ENCODE measurements around the gene FOXP1.

FOXP1 gene

DNA sequence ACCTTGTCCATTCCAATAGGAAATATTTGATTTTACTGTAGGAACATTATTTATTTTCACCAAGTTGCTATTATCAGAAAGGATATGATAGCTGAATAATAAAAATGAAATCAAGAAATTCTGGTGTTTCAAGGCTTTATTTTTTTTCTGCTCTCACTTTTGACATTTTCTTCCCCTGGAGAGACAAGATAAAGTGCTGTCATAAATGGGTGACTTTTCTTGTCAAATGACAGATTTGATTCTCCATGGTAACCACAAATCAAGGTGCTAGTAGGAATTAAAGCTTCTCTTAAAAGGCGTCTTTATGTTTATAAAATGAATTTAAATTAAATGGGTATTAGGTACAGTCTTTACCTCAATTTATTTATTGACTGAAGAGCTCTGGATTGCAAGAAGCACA, 124.6 kb downstream of the FOXP1 start:
- DNase-seq (ENCODE audit: low read depth, low spot score) = no peak
- H3K4me3 ChIP-seq (ENCODE audit: low read depth, low read length) = no peak overlapping the region
- in situ Hi-C loops (cut with HindIII; ENCODE audit: low sequenced_read_pairs) = no loop called here
- TF ChIP-seq, protein P1, sequence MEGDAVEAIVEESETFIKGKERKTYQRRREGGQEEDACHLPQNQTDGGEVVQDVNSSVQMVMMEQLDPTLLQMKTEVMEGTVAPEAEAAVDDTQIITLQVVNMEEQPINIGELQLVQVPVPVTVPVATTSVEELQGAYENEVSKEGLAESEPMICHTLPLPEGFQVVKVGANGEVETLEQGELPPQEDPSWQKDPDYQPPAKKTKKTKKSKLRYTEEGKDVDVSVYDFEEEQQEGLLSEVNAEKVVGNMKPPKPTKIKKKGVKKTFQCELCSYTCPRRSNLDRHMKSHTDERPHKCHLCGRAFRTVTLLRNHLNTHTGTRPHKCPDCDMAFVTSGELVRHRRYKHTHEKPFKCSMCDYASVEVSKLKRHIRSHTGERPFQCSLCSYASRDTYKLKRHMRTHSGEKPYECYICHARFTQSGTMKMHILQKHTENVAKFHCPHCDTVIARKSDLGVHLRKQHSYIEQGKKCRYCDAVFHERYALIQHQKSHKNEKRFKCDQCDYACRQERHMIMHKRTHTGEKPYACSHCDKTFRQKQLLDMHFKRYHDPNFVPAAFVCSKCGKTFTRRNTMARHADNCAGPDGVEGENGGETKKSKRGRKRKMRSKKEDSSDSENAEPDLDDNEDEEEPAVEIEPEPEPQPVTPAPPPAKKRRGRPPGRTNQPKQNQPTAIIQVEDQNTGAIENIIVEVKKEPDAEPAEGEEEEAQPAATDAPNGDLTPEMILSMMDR (IDR thresholded peaks at IDR 0.05; ENCODE audit: low read depth, low read length) = no peak

DNA sequence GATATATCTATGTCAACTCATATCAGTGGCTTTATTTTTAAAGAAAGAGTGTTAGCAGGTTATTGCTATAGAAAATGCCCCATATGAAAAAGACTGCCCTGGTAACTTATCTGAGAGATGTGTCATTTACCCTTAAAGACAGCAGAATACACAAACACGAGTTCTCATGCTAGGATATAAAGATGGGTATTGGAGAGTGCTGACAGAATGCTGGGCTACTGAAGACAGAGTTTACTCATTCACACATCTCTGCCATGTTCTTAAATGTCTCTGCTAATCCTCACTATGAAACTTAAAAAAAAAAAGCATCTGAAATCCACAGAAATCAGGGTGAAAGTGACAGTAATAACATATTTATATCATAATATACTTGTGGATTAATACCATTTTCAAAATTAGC, 126.7 kb downstream of the FOXP1 start:
- in situ Hi-C loops (cut with HindIII; ENCODE audit: low sequenced_read_pairs) = no loop called here
- H3K4me3 ChIP-seq (ENCODE audit: low read depth, low read length) = no peak overlapping the region
- no peak for DNase-seq (ENCODE audit: low read depth, low spot score)
- TF ChIP-seq, protein P1 (IDR thresholded peaks at IDR 0.05; ENCODE audit: low read depth, low read length) = no peak

- H3K4me3 ChIP-seq (ENCODE audit: low read depth, low read length) = no peak overlapping the region
Observed at GRCh38 chr3:71456156-71456555, 127.4 kb downstream of the FOXP1 start.

GRCh38 chr3:71454512-71455403, 128.8 kb downstream of the FOXP1 start:
- H3K4me3 ChIP-seq (ENCODE audit: low read depth, low read length) = no peak overlapping the region
- TF ChIP-seq, protein P1 (IDR thresholded peaks at IDR 0.05; ENCODE audit: low read depth, low read length) = no peak
- DNase-seq (ENCODE audit: low read depth, low spot score) = no peak
- in situ Hi-C loops (cut with HindIII; ENCODE audit: low sequenced_read_pairs) = no loop called here

More at GRCh38 chr3:71456156-71456555, 127.4 kb downstream of the FOXP1 start:
- no peak for DNase-seq (ENCODE audit: low read depth, low spot score)
- TF ChIP-seq, protein P1 (IDR thresholded peaks at IDR 0.05; ENCODE audit: low read depth, low read length) = no peak
- in situ Hi-C loops (cut with HindIII; ENCODE audit: low sequenced_read_pairs) = no loop called here

DNA sequence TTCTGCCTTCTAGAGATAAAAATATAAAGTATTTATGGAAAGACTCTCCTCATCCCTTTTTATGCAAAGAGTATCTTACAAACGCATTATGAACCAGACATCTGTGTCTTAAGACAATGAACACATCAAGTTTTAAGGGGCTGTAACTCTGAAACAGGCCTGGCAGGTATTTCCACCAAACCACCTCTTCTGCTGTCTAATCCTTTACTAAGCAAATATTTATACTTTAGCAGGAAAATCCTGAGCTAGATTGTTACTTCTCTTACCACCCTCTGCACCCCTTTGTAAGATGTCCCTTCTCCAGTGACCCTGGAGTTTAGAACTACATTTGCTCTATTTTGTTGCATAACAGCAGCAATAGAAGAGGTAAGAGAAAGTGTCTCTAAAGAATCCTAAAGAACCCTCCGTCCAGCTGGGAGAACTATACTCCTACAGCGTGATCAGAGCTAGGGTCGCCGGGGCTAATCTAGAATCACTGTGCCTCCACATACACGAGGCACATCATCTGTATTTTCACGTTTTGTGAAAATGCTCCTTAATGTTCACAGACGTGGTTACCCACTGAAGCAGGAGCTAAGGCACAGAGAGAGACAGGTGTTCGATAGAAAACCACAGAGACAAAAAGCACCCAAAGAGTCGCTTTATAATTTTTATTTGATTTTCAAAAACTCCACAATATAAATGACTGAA, 129.6 kb downstream of the FOXP1 start:
- no peak for DNase-seq (ENCODE audit: low read depth, low spot score)
- H3K4me3 ChIP-seq (ENCODE audit: low read depth, low read length) = no peak overlapping the region
- in situ Hi-C loops (cut with HindIII; ENCODE audit: low sequenced_read_pairs) = no loop called here
- TF ChIP-seq, protein P1 (IDR thresholded peaks at IDR 0.05; ENCODE audit: low read depth, low read length) = no peak

- in situ Hi-C loops (cut with HindIII; ENCODE audit: low sequenced_read_pairs) = no loop called here
- TF ChIP-seq, protein P1 (IDR thresholded peaks at IDR 0.05; ENCODE audit: low read depth, low read length) = no peak
- DNase-seq (ENCODE audit: low read depth, low spot score) = no peak
- no peak overlapping the region for H3K4me3 ChIP-seq (ENCODE audit: low read depth, low read length)
Observed at GRCh38 chr3:71453319-71453718, 130.2 kb downstream of the FOXP1 start.

Data from astrocyte of the spinal cord (primary cell).